HepG2 (cell line): Measurements from ENCODE around the gene MMUT. TPM values are rescaled to one million over a fixed set of nuclear protein-coding genes. Genes with fewer than 3 reads are reported as not detected.

Experiments used
- BORCS8-MEF2B ChIP-seq: sonication (generic); formaldehyde crosslinking; IDR thresholded peaks from 2 replicates; pipeline ENCODE4 v1.8.0; 2022; ENCODE audit warnings: mild to moderate bottlenecking, missing genetic modification reagents
- FOXA1 ChIP-seq, 2 experiments: fragments of 450-650 bp in 1 of 2; sonication (generic) in 1 of 2; formaldehyde crosslinking in 1 of 2; IDR thresholded peaks; 2 replicates each; pipeline versions ENCODE4 v1.4.0 to v1.6.1; 2016 to 2020; ENCODE audit warnings: missing genetic modification reagents in 1 of 2
- GFI1 ChIP-seq: sonication (generic); formaldehyde crosslinking; IDR thresholded peaks from 2 replicates; pipeline ENCODE4 v1.5.0; 2020; ENCODE audit warnings: missing genetic modification reagents, mild to moderate bottlenecking, borderline replicate concordance
- HDAC6 ChIP-seq: fragments of 200-600 bp; sonication (generic); IDR thresholded peaks from 2 replicates; pipeline ENCODE4 v1.7.0; 2017; ENCODE audit warnings: mild to moderate bottlenecking, antibody characterized with exemption, low read length, low read depth
- HNRNPK ChIP-seq: fragments of 200-400 bp; formaldehyde crosslinking; IDR thresholded peaks from 2 replicates; pipeline ENCODE4 v1.6.1; 2018; ENCODE audit warnings: low read length, low read depth, moderate library complexity, mild to moderate bottlenecking; ENCODE audit not compliant: poor library complexity, severe bottlenecking
- PHF21A ChIP-seq: sonication (generic); formaldehyde crosslinking; IDR thresholded peaks from 2 replicates; pipeline ENCODE4 v1.5.0; 2020; ENCODE audit warnings: mild to moderate bottlenecking, missing genetic modification reagents
- RFX5 ChIP-seq: IDR thresholded peaks from 2 replicates; pipeline ENCODE4 v1.6.1; 2011; ENCODE audit warnings: low read depth, low read length, improper control_type of control experiment
- SNAPC5 ChIP-seq: sonication (generic); formaldehyde crosslinking; IDR thresholded peaks from 2 replicates; pipeline ENCODE4 v1.8.1; 2023; ENCODE audit warnings: mild to moderate bottlenecking, missing genetic modification reagents, borderline replicate concordance
- SRSF1 ChIP-seq: fragments of 200-400 bp; formaldehyde crosslinking; optimal IDR thresholded peaks from 2 replicates; pipeline ENCODE3; 2017; ENCODE audit warnings: mild to moderate bottlenecking, low read depth, low read length, moderate library complexity
- TBL1XR1 ChIP-seq: fragments of 150-350 bp; IDR thresholded peaks from 2 replicates; pipeline ENCODE4 v1.6.1; 2014; ENCODE audit warnings: borderline replicate concordance, low read length; ENCODE audit not compliant: partially characterized antibody
- TCF7 ChIP-seq: sonication (generic); IDR thresholded peaks from 2 replicates; pipeline ENCODE4 v1.6.1; 2016; ENCODE audit warnings: antibody characterized with exemption, low read depth
- ZBTB21 ChIP-seq: sonication (generic); formaldehyde crosslinking; IDR thresholded peaks from 2 replicates; pipeline ENCODE4 v1.4.0; 2020; ENCODE audit warnings: missing genetic modification reagents
- ZNF33B ChIP-seq: sonication (generic); formaldehyde crosslinking; IDR thresholded peaks from 2 replicates; pipeline ENCODE4 v1.5.1; 2020; ENCODE audit warnings: mild to moderate bottlenecking, missing genetic modification reagents
- ZNF441 ChIP-seq: sonication (generic); formaldehyde crosslinking; IDR thresholded peaks from 2 replicates; pipeline ENCODE4 v1.7.0; 2021; ENCODE audit warnings: missing genetic modification reagents, borderline replicate concordance
- ZNF460 ChIP-seq: sonication (generic); formaldehyde crosslinking; IDR thresholded peaks from 2 replicates; pipeline ENCODE4 v1.5.1; 2020; ENCODE audit warnings: missing genetic modification reagents, mild to moderate bottlenecking, borderline replicate concordance
- ZNF503 ChIP-seq: sonication (generic); formaldehyde crosslinking; IDR thresholded peaks from 2 replicates; pipeline ENCODE4 v1.4.0; 2020; ENCODE audit warnings: missing genetic modification reagents
- ZNF530 ChIP-seq: sonication (generic); formaldehyde crosslinking; IDR thresholded peaks from 2 replicates; pipeline ENCODE4 v1.5.0; 2020; ENCODE audit warnings: low read depth, mild to moderate bottlenecking, missing genetic modification reagents
- ZNF580 ChIP-seq: IDR thresholded peaks from 2 replicates; pipeline ENCODE4 v1.6.1; 2016; ENCODE audit warnings: low read depth, borderline replicate concordance
- ZNF710 ChIP-seq: sonication (generic); formaldehyde crosslinking; IDR thresholded peaks from 2 replicates; pipeline ENCODE4 v1.5.0; 2020; ENCODE audit warnings: mild to moderate bottlenecking, missing genetic modification reagents, borderline replicate concordance
- ZNF761 ChIP-seq: sonication (generic); formaldehyde crosslinking; conservative IDR thresholded peaks from 2 replicates; pipeline ENCODE4 v1.4.0; 2020; ENCODE audit warnings: mild to moderate bottlenecking, missing genetic modification reagents
- ZNF768 ChIP-seq: sonication (generic); formaldehyde crosslinking; IDR thresholded peaks from 2 replicates; pipeline ENCODE4 v1.4.0; 2020; ENCODE audit warnings: missing genetic modification reagents
- ZNF772 ChIP-seq: sonication (generic); formaldehyde crosslinking; IDR thresholded peaks from 2 replicates; pipeline ENCODE4 v1.5.0; 2020; ENCODE audit warnings: mild to moderate bottlenecking, missing genetic modification reagents
- ZNF777 ChIP-seq: sonication (generic); formaldehyde crosslinking; IDR thresholded peaks from 2 replicates; pipeline ENCODE4 v1.4.0; 2020; ENCODE audit warnings: missing genetic modification reagents
- ZNF790 ChIP-seq: sonication (generic); formaldehyde crosslinking; IDR thresholded peaks from 2 replicates; pipeline ENCODE4 v1.8.0; 2022; ENCODE audit warnings: missing genetic modification reagents, mild to moderate bottlenecking, borderline replicate concordance
- ZNF800 ChIP-seq: sonication (generic); formaldehyde crosslinking; IDR thresholded peaks from 2 replicates; pipeline ENCODE4 v1.4.0; 2020; ENCODE audit warnings: missing genetic modification reagents
- polyA plus RNA-seq, 8 experiments: library from polyadenylated mRNA; depleted of rRNA in 3 of 8; stranded (reverse) in 7 of 8; unstranded in 1 of 8; fragments of >200 nt; fragmentation: Illumina TruSeq in 4 of 8; extraction: Trizol in 4 of 8; gene quantifications; 2 replicates each; pipeline versions ENCODE4 v1.2.1 to v1.2.3, GENCODE V29; 2011 to 2016; ENCODE audit warnings: low read depth in 4 of 8, missing spikeins in 1 of 8, mixed read lengths in 1 of 8; ENCODE audit not compliant: insufficient read depth in 1 of 8
- total RNA-seq, 5 experiments: library from RNA; depleted of rRNA; stranded (reverse); fragments of >200 nt; fragmentation: Illumina TruSeq; extraction: Trizol; gene quantifications; 2 replicates each; pipeline ENCODE4 v1.2.3, GENCODE V29; 2016; ENCODE audit warnings: low read depth in 1 of 5

The MMUT gene
- total and polyA plus RNA-seq, 2 of the 13 experiments (the other 11 are each of a cell fraction or from before 2014, with no cell fraction given), result 16.1 to 20.5 TPM

GRCh38 chr6:49506569-49507111 lies 43.6 kb upstream of the MMUT start (continued):
- TF ChIP-seq ZNF777 (CRISPR knock-in tag), result no peak
- TF ChIP-seq ZNF800, result no peak
- TF ChIP-seq ZNF772, result 0 out of 2 replicates have a peak, but pooled peaks have one; percentile 30
- TF ChIP-seq ZNF503, result no peak
- no peak for TF ChIP-seq ZNF761 (CRISPR knock-in tag)
- TF ChIP-seq ZNF580 (CRISPR knock-in tag), result no peak
- TF ChIP-seq HDAC6, result no peak
- no peak for TF ChIP-seq ZNF441 (CRISPR knock-in tag)
- no peak for TF ChIP-seq RFX5
- no peak for TF ChIP-seq GFI1
- TF ChIP-seq ZNF460 (CRISPR knock-in tag), result no peak
- TF ChIP-seq ZNF790 (CRISPR knock-in tag), result no peak
- peak; percentile 15; the same call in 1 of the 2 replicates for TF ChIP-seq TCF7
- TF ChIP-seq SRSF1, result no peak
- no peak for TF ChIP-seq ZNF768 (CRISPR knock-in tag)
- no peak for TF ChIP-seq BORCS8-MEF2B
- no peak for TF ChIP-seq ZNF33B
- TF ChIP-seq ZNF710 (CRISPR knock-in tag), result no peak
- TF ChIP-seq TBL1XR1, result no peak
- TF ChIP-seq PHF21A, result peak; percentile 35; the same call in 1 of the 2 replicates
- TF ChIP-seq FOXA1 (IDR thresholded peaks at IDR 0.05), result no peak
- no peak; the same call in 1 of the 2 replicates for TF ChIP-seq FOXA1 (CRISPR knock-in tag; IDR thresholded peaks at IDR 0.05)
- TF ChIP-seq ZBTB21 (CRISPR knock-in tag), result no peak
- TF ChIP-seq SNAPC5 (CRISPR knock-in tag), result no peak
- TF ChIP-seq HNRNPK, result no peak
- TF ChIP-seq ZNF530, result no peak
